Measurements from ENCODE around the gene CCDC154. TPM values are rescaled to one million over a fixed set of nuclear protein-coding genes. Genes with fewer than 3 reads are reported as not detected.

CCDC154 gene
- total and polyA plus RNA-seq, 2 experiments from 2014 or later = 0.31 TPM; not detected in 1

GRCh38 chr16:1456951-1457350, 12.6 kb upstream of the CCDC154 start:
- H3K9me2 ChIP-seq (ENCODE audit: insufficient read depth) = no peaks in the 10 kb centered on the region
- Mint-ChIP-seq H3K4me1 (no peaks in the 10 kb centered on the region; the same call in 2 of the 3 replicates), H3K36me3 (ENCODE audit: low read depth) (peaks cover 10% of the 10 kb centered on the region; the same call in 2 of the 3 replicates), H3K4me3 (no peak overlapping the region), H3K27me3 (ENCODE audit: insufficient read depth, low read depth, poor library complexity) (no peaks in the 10 kb centered on the region), H3K9me3 (no peaks in the 10 kb centered on the region), H3K27ac (no peak overlapping the region)
- H2AFZ ChIP-seq = no peak overlapping the region
- H3K4me1 ChIP-seq (ENCODE audit: insufficient read depth) = no peaks in the 10 kb centered on the region
- no peaks in the 10 kb centered on the region for H4K20me1 ChIP-seq (replicated peaks; ENCODE audit: insufficient read depth)
- ATAC-seq (no peak), DNase-seq (ENCODE audit: low spot score) (no peak)
- no peak overlapping the region for H3K4me2 ChIP-seq
- no peaks in the 10 kb centered on the region for H3K36me3 ChIP-seq (ENCODE audit: insufficient read depth)
- no peak overlapping the region for H3K4me3 ChIP-seq
- no peaks in the 10 kb centered on the region for H3K27me3 ChIP-seq (ENCODE audit: insufficient read depth)
- no peak overlapping the region for H3K27ac ChIP-seq (ENCODE audit: low read depth)
- no peaks in the 10 kb centered on the region for H3F3A ChIP-seq (replicated peaks; ENCODE audit: low read depth)
- TF ChIP-seq NANOG (IDR thresholded peaks at IDR 0.05; ENCODE audit: borderline replicate concordance) = no peak
- no peak for TF ChIP-seq STAT1 (IDR thresholded peaks at IDR 0.05; ENCODE audit: unreplicated experiment)
- no peak for TF ChIP-seq JUNB (IDR thresholded peaks at IDR 0.05; ENCODE audit: unreplicated experiment)
- no peak for TF ChIP-seq CTCF (conservative IDR thresholded peaks at IDR 0.05; ENCODE audit: low read depth in 2 of 2)
- no peak for TF ChIP-seq EZH2 (IDR thresholded peaks at IDR 0.05; ENCODE audit: low read depth, unreplicated experiment)
- TF ChIP-seq REST (IDR thresholded peaks at IDR 0.05; ENCODE audit: unreplicated experiment) = no peak
- TF ChIP-seq EZH2phosphoT487 (IDR thresholded peaks at IDR 0.05; ENCODE audit: unreplicated experiment) = no peak
- TF ChIP-seq, protein P1, sequence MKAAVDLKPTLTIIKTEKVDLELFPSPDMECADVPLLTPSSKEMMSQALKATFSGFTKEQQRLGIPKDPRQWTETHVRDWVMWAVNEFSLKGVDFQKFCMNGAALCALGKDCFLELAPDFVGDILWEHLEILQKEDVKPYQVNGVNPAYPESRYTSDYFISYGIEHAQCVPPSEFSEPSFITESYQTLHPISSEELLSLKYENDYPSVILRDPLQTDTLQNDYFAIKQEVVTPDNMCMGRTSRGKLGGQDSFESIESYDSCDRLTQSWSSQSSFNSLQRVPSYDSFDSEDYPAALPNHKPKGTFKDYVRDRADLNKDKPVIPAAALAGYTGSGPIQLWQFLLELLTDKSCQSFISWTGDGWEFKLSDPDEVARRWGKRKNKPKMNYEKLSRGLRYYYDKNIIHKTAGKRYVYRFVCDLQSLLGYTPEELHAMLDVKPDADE (IDR thresholded peaks at IDR 0.05) = no peak
- TF ChIP-seq, protein P2, sequence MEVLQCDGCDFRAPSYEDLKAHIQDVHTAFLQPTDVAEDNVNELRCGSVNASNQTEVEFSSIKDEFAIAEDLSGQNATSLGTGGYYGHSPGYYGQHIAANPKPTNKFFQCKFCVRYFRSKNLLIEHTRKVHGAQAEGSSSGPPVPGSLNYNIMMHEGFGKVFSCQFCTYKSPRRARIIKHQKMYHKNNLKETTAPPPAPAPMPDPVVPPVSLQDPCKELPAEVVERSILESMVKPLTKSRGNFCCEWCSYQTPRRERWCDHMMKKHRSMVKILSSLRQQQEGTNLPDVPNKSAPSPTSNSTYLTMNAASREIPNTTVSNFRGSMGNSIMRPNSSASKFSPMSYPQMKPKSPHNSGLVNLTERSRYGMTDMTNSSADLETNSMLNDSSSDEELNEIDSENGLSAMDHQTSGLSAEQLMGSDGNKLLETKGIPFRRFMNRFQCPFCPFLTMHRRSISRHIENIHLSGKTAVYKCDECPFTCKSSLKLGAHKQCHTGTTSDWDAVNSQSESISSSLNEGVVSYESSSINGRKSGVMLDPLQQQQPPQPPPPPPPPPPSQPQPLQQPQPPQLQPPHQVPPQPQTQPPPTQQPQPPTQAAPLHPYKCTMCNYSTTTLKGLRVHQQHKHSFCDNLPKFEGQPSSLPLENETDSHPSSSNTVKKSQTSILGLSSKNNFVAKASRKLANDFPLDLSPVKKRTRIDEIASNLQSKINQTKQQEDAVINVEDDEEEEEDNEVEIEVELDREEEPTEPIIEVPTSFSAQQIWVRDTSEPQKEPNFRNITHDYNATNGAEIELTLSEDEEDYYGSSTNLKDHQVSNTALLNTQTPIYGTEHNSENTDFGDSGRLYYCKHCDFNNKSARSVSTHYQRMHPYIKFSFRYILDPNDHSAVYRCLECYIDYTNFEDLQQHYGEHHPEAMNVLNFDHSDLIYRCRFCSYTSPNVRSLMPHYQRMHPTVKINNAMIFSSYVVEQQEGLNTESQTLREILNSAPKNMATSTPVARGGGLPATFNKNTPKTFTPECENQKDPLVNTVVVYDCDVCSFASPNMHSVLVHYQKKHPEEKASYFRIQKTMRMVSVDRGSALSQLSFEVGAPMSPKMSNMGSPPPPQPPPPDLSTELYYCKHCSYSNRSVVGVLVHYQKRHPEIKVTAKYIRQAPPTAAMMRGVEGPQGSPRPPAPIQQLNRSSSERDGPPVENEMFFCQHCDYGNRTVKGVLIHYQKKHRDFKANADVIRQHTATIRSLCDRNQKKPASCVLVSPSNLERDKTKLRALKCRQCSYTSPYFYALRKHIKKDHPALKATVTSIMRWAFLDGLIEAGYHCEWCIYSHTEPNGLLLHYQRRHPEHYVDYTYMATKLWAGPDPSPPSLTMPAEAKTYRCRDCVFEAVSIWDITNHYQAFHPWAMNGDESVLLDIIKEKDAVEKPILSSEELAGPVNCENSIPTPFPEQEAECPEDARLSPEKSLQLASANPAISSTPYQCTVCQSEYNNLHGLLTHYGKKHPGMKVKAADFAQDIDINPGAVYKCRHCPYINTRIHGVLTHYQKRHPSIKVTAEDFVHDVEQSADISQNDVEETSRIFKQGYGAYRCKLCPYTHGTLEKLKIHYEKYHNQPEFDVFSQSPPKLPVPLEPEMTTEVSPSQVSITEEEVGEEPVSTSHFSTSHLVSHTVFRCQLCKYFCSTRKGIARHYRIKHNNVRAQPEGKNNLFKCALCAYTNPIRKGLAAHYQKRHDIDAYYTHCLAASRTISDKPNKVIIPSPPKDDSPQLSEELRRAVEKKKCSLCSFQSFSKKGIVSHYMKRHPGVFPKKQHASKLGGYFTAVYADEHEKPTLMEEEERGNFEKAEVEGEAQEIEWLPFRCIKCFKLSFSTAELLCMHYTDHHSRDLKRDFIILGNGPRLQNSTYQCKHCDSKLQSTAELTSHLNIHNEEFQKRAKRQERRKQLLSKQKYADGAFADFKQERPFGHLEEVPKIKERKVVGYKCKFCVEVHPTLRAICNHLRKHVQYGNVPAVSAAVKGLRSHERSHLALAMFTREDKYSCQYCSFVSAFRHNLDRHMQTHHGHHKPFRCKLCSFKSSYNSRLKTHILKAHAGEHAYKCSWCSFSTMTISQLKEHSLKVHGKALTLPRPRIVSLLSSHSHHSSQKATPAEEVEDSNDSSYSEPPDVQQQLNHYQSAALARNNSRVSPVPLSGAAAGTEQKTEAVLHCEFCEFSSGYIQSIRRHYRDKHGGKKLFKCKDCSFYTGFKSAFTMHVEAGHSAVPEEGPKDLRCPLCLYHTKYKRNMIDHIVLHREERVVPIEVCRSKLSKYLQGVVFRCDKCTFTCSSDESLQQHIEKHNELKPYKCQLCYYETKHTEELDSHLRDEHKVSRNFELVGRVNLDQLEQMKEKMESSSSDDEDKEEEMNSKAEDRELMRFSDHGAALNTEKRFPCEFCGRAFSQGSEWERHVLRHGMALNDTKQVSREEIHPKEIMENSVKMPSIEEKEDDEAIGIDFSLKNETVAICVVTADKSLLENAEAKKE (CRISPR knock-in tag; IDR thresholded peaks at IDR 0.05) = no peak
- TF ChIP-seq CREB1 (CRISPR knock-in tag; IDR thresholded peaks at IDR 0.05; ENCODE audit: low read depth) = no peak
- no peak for TF ChIP-seq POLR2AphosphoS5 (IDR thresholded peaks at IDR 0.05; ENCODE audit: low read depth)
- no peak for TF ChIP-seq ZNF331 (CRISPR knock-in tag; IDR thresholded peaks at IDR 0.05; ENCODE audit: low read depth)
- TF ChIP-seq ZNF114 (CRISPR knock-in tag; IDR thresholded peaks at IDR 0.05) = no peak
- no peaks in the 10 kb centered on the region for H3K79me2 ChIP-seq (replicated peaks; ENCODE audit: insufficient read depth)

All from GM23338 (cell line).